Measurements from ENCODE around the gene CYB5R4.

CYB5R4 gene

GRCh38 chr6:83853178-83854000 lies 6.1 kb upstream of the CYB5R4 start, which contains the start of gene RIPPLY2:
Gene RIPPLY2 (plus strand): TSS chr6:83853360. CDS start chr6:83853417, 57 bp downstream.
- no peak within 1 kb of the TSS for H3K27ac Mint-ChIP-seq
- H3K4me1 Mint-ChIP-seq (ENCODE audit: low read depth) = no peaks in the 10 kb centered on the region
- H3K4me3 Mint-ChIP-seq = peak within 1 kb of the TSS; percentile 44
- H3K36me3 Mint-ChIP-seq (ENCODE audit: low read depth) = no peaks in the 10 kb centered on the region
- DNase-seq (ENCODE audit: low spot score) = no peak
- H3K27me3 Mint-ChIP-seq (ENCODE audit: low read depth) = peaks cover 54% of the 10 kb centered on the region
- no peaks in the 10 kb centered on the region for H3K9me3 Mint-ChIP-seq

- H3K4me1 Mint-ChIP-seq (ENCODE audit: low read depth) = peaks cover 2% of the 10 kb centered on the region
- peaks cover 54% of the 10 kb centered on the region for H3K27me3 Mint-ChIP-seq (ENCODE audit: low read depth)
- no peak overlapping the region for H3K27ac Mint-ChIP-seq
- peak overlapping the region; percentile 13 for H3K4me3 Mint-ChIP-seq
- H3K9me3 Mint-ChIP-seq = no peaks in the 10 kb centered on the region
- no peak for DNase-seq (ENCODE audit: low spot score)
- no peaks in the 10 kb centered on the region for H3K36me3 Mint-ChIP-seq (ENCODE audit: low read depth)
Observed at GRCh38 chr6:83854001-83854501, 5.4 kb upstream of the CYB5R4 start.

GRCh38 chr6:83854766-83855165 lies 4.7 kb upstream of the CYB5R4 start:
- Mint-ChIP-seq H3K36me3 (ENCODE audit: low read depth) (no peaks in the 10 kb centered on the region), H3K27me3 (ENCODE audit: low read depth) (peaks cover 56% of the 10 kb centered on the region), H3K27ac (no peak overlapping the region), H3K9me3 (no peaks in the 10 kb centered on the region), H3K4me3 (no peak overlapping the region), H3K4me1 (ENCODE audit: low read depth) (peaks cover 5% of the 10 kb centered on the region)
- no peak for DNase-seq (ENCODE audit: low spot score)

GRCh38 chr6:83860359-83860755 lies 868 bp downstream of the CYB5R4 start:
- Mint-ChIP-seq H3K27ac (peak overlapping the region; percentile 91), H3K36me3 (ENCODE audit: low read depth) (peaks cover 10% of the 10 kb centered on the region), H3K27me3 (ENCODE audit: low read depth) (peaks cover 9% of the 10 kb centered on the region), H3K9me3 (no peaks in the 10 kb centered on the region), H3K4me1 (ENCODE audit: low read depth) (peaks cover 21% of the 10 kb centered on the region), H3K4me3 (peak overlapping the region; percentile 97)
- DNase-seq (ENCODE audit: low spot score) = no peak

- no peak for DNase-seq (ENCODE audit: low spot score)
- Mint-ChIP-seq H3K27me3 (ENCODE audit: low read depth) (peaks cover 5% of the 10 kb centered on the region), H3K9me3 (no peaks in the 10 kb centered on the region), H3K4me3 (peak overlapping the region; percentile 97), H3K27ac (peak overlapping the region; percentile 91), H3K4me1 (ENCODE audit: low read depth) (peaks cover 21% of the 10 kb centered on the region), H3K36me3 (ENCODE audit: low read depth) (peaks cover 16% of the 10 kb centered on the region)
Observed at GRCh38 chr6:83860782-83861495, 1.4 kb downstream of the CYB5R4 start.

- H3K4me1 Mint-ChIP-seq (ENCODE audit: low read depth) = peaks cover 21% of the 10 kb centered on the region
- H3K27ac Mint-ChIP-seq = no peak overlapping the region
- no peak for DNase-seq (ENCODE audit: low spot score)
- peaks cover 2% of the 10 kb centered on the region for H3K27me3 Mint-ChIP-seq (ENCODE audit: low read depth)
- H3K4me3 Mint-ChIP-seq = no peak overlapping the region
- peaks cover 33% of the 10 kb centered on the region for H3K36me3 Mint-ChIP-seq (ENCODE audit: low read depth)
- H3K9me3 Mint-ChIP-seq = peaks cover 11% of the 10 kb centered on the region
Observed at GRCh38 chr6:83862776-83863471, 3.4 kb downstream of the CYB5R4 start.

- H3K27ac Mint-ChIP-seq = no peak overlapping the region
- no peak overlapping the region for H3K4me3 Mint-ChIP-seq
- H3K27me3 Mint-ChIP-seq (ENCODE audit: low read depth) = no peaks in the 10 kb centered on the region
- H3K9me3 Mint-ChIP-seq = peaks cover 19% of the 10 kb centered on the region
- peaks cover 5% of the 10 kb centered on the region for H3K4me1 Mint-ChIP-seq (ENCODE audit: low read depth)
- no peak for DNase-seq (ENCODE audit: low spot score)
- peaks cover 53% of the 10 kb centered on the region for H3K36me3 Mint-ChIP-seq (ENCODE audit: low read depth)
Observed at GRCh38 chr6:83867043-83867442, 7.6 kb downstream of the CYB5R4 start.

GRCh38 chr6:83867527-83868161 lies 8.2 kb downstream of the CYB5R4 start:
- Mint-ChIP-seq H3K27ac (no peak overlapping the region), H3K4me3 (no peak overlapping the region), H3K9me3 (peaks cover 19% of the 10 kb centered on the region), H3K27me3 (ENCODE audit: low read depth) (no peaks in the 10 kb centered on the region), H3K4me1 (ENCODE audit: low read depth) (peaks cover 6% of the 10 kb centered on the region), H3K36me3 (ENCODE audit: low read depth) (peaks cover 53% of the 10 kb centered on the region)
- no peak for DNase-seq (ENCODE audit: low spot score)

GRCh38 chr6:83868639-83869038 lies 9.2 kb downstream of the CYB5R4 start:
- H3K27me3 Mint-ChIP-seq (ENCODE audit: low read depth) = no peaks in the 10 kb centered on the region
- H3K4me1 Mint-ChIP-seq (ENCODE audit: low read depth) = peaks cover 10% of the 10 kb centered on the region
- H3K9me3 Mint-ChIP-seq = peaks cover 19% of the 10 kb centered on the region
- H3K36me3 Mint-ChIP-seq (ENCODE audit: low read depth) = peaks cover 54% of the 10 kb centered on the region
- H3K4me3 Mint-ChIP-seq = no peak overlapping the region
- no peak for DNase-seq (ENCODE audit: low spot score)
- no peak overlapping the region for H3K27ac Mint-ChIP-seq

GRCh38 chr6:83870649-83871048 lies 11.2 kb downstream of the CYB5R4 start:
- Mint-ChIP-seq H3K27ac (no peak overlapping the region), H3K4me3 (no peak overlapping the region), H3K4me1 (ENCODE audit: low read depth) (peaks cover 11% of the 10 kb centered on the region), H3K27me3 (ENCODE audit: low read depth) (no peaks in the 10 kb centered on the region), H3K9me3 (peaks cover 19% of the 10 kb centered on the region), H3K36me3 (ENCODE audit: low read depth) (peaks cover 42% of the 10 kb centered on the region)
- no peak for DNase-seq (ENCODE audit: low spot score)

- Mint-ChIP-seq H3K27ac (no peak overlapping the region), H3K9me3 (peaks cover 11% of the 10 kb centered on the region), H3K36me3 (ENCODE audit: low read depth) (peaks cover 28% of the 10 kb centered on the region), H3K27me3 (ENCODE audit: low read depth) (no peaks in the 10 kb centered on the region), H3K4me3 (no peak overlapping the region), H3K4me1 (ENCODE audit: low read depth) (peaks cover 11% of the 10 kb centered on the region)
- no peak for DNase-seq (ENCODE audit: low spot score)
Observed at GRCh38 chr6:83872386-83873118, 13.1 kb downstream of the CYB5R4 start.

GRCh38 chr6:83873869-83874268 lies 14.4 kb downstream of the CYB5R4 start:
- H3K4me3 Mint-ChIP-seq = no peak overlapping the region
- H3K4me1 Mint-ChIP-seq (ENCODE audit: low read depth) = peaks cover 11% of the 10 kb centered on the region
- peaks cover 15% of the 10 kb centered on the region for H3K36me3 Mint-ChIP-seq (ENCODE audit: low read depth)
- H3K27me3 Mint-ChIP-seq (ENCODE audit: low read depth) = no peaks in the 10 kb centered on the region
- no peak overlapping the region for H3K27ac Mint-ChIP-seq
- no peak for DNase-seq (ENCODE audit: low spot score)
- no peaks in the 10 kb centered on the region for H3K9me3 Mint-ChIP-seq

GRCh38 chr6:83875843-83876242 lies 16.4 kb downstream of the CYB5R4 start:
- Mint-ChIP-seq H3K4me1 (ENCODE audit: low read depth) (peaks cover 11% of the 10 kb centered on the region), H3K27ac (no peak overlapping the region), H3K36me3 (ENCODE audit: low read depth) (peaks cover 9% of the 10 kb centered on the region), H3K27me3 (ENCODE audit: low read depth) (no peaks in the 10 kb centered on the region), H3K4me3 (no peak overlapping the region), H3K9me3 (no peaks in the 10 kb centered on the region)
- no peak for DNase-seq (ENCODE audit: low spot score)

Data from T-helper 2 cell treated with Interferon-gamma antibody and Interleukin-4, amounts not matched to agents 5 μg/mL and 100 μg/mL, for 36 hours (primary cell).